DOHH2 (cell line): ENCODE results near the gene PHC3.
"Not testable (repeated sequence)": the region's sequence is repeated elsewhere in the genome, so short reads cannot be mapped to it uniquely, and the experiment has no call there.

ENCODE experiments used
- H3F3A ChIP-seq: fragments of 200-600 bp; sonication (generic), shearing (Covaris generic); 2 replicates; pipeline ENCODE4 v1.6.0; 2016; ENCODE audit warnings: antibody characterized with exemption, mild to moderate bottlenecking; ENCODE audit not compliant: control insufficient read depth, insufficient read depth
- H3K27ac ChIP-seq: fragments of 200-600 bp; sonication (generic); 2 replicates; pipeline ENCODE4 v1.5.1; 2014; ENCODE audit warnings: low read depth, mild to moderate bottlenecking, low read length, moderate library complexity
- H3K27me3 ChIP-seq: fragments of 200-600 bp; sonication (generic); 2 replicates; pipeline ENCODE4 v1.6.1; 2014; ENCODE audit warnings: mild to moderate bottlenecking, low read length, mixed read lengths; ENCODE audit not compliant: control insufficient read depth
- H3K36me3 ChIP-seq: fragments of 200-600 bp; sonication (generic); 2 replicates; pipeline ENCODE4 v1.6.1; 2014; ENCODE audit warnings: mild to moderate bottlenecking, low read length, moderate library complexity, mixed read lengths; ENCODE audit not compliant: control insufficient read depth
- H3K4me1 ChIP-seq: fragments of 200-600 bp; sonication (generic); 2 replicates; pipeline ENCODE4 v1.6.1; 2014; ENCODE audit warnings: mild to moderate bottlenecking, low read length, mixed read lengths; ENCODE audit not compliant: control insufficient read depth
- H3K4me2 ChIP-seq: fragments of 200-600 bp; sonication (generic); 2 replicates; pipeline ENCODE4 v1.6.0; 2014; ENCODE audit warnings: mild to moderate bottlenecking, low read length, moderate library complexity
- H3K4me3 ChIP-seq: fragments of 200-600 bp; sonication (generic); 2 replicates; pipeline ENCODE4 v1.5.1; 2014; ENCODE audit warnings: mild to moderate bottlenecking, low read length, mixed read lengths
- H3K79me2 ChIP-seq: fragments of 200-600 bp; sonication (generic); 2 replicates; pipeline ENCODE4 v1.6.1; 2014; ENCODE audit warnings: mild to moderate bottlenecking, low read length, mixed read lengths; ENCODE audit not compliant: control insufficient read depth
- H3K9me2 ChIP-seq: fragments of 200-600 bp; sonication (generic); replicated peaks from 2 replicates; pipeline ENCODE4 v1.6.1; 2014; ENCODE audit warnings: mild to moderate bottlenecking, low read length, mixed read lengths; ENCODE audit not compliant: control insufficient read depth
- H3K9me3 ChIP-seq: fragments of 200-600 bp; sonication (generic); 2 replicates; pipeline ENCODE4 v1.6.1; 2014; ENCODE audit warnings: antibody characterized with exemption, low read length, mixed read lengths; ENCODE audit not compliant: control insufficient read depth, insufficient read depth
- H4K20me1 ChIP-seq: fragments of 200-600 bp; sonication (generic); 2 replicates; pipeline ENCODE4 v1.6.0; 2014; ENCODE audit warnings: low read depth, mild to moderate bottlenecking, antibody characterized with exemption, low read length, moderate library complexity; ENCODE audit not compliant: control insufficient read depth, insufficient read depth
- EZH2phosphoT487 ChIP-seq: fragments of 200-600 bp; sonication (generic); IDR thresholded peaks from 2 replicates; pipeline ENCODE4 v1.6.1; 2017; ENCODE audit warnings: borderline replicate concordance, mild to moderate bottlenecking, antibody characterized with exemption, low read length, moderate library complexity, mixed read lengths
- TF ChIP-seq, protein P1 (sequence below): fragments of 200-600 bp; sonication (generic); IDR thresholded peaks from one replicate; pipeline ENCODE4 v1.5.1; 2014; ENCODE audit warnings: antibody characterized with exemption, mild to moderate bottlenecking, low read depth, low read length; ENCODE audit not compliant: poor library complexity, severe bottlenecking

The PHC3 gene

DNA sequence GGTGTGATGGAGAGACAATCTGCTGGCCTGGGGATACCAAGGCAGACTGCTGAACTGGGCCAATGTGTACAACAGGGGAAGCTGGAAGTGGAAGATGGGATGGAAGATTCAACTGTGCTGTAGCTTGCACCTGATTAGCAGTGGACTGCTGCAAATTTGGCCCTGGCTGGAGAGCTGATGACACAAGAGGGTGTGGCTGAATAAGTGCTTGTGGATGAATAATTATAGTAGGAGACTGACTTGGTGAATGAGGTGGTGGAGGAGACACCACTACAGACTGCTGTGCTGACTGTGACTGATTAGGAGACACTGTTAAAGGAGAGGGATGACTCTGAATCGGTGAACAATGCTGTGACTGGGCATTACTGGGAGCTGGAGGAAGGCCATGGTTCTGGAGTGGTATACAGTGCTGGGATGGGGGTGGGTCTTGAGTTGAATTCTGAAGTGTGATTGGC lies 52.5 kb downstream of the PHC3 start:
- no peak overlapping the region for H3K4me2 ChIP-seq
- H3K27me3 ChIP-seq = no peaks in the 10 kb centered on the region
- peaks cover 71% of the 10 kb centered on the region for H3K36me3 ChIP-seq
- peaks cover 16% of the 10 kb centered on the region for H3K4me1 ChIP-seq
- no peak overlapping the region for H3K27ac ChIP-seq
- TF ChIP-seq, protein P1, sequence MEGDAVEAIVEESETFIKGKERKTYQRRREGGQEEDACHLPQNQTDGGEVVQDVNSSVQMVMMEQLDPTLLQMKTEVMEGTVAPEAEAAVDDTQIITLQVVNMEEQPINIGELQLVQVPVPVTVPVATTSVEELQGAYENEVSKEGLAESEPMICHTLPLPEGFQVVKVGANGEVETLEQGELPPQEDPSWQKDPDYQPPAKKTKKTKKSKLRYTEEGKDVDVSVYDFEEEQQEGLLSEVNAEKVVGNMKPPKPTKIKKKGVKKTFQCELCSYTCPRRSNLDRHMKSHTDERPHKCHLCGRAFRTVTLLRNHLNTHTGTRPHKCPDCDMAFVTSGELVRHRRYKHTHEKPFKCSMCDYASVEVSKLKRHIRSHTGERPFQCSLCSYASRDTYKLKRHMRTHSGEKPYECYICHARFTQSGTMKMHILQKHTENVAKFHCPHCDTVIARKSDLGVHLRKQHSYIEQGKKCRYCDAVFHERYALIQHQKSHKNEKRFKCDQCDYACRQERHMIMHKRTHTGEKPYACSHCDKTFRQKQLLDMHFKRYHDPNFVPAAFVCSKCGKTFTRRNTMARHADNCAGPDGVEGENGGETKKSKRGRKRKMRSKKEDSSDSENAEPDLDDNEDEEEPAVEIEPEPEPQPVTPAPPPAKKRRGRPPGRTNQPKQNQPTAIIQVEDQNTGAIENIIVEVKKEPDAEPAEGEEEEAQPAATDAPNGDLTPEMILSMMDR = no peak
- no peak for TF ChIP-seq EZH2phosphoT487
- H3K9me2 ChIP-seq = no peaks in the 10 kb centered on the region
- H3K4me3 ChIP-seq = no peak overlapping the region
- H4K20me1 ChIP-seq = no peaks in the 10 kb centered on the region
- H3K9me3 ChIP-seq = no peaks in the 10 kb centered on the region
- no peaks in the 10 kb centered on the region; the same call in 1 of the 2 replicates for H3K79me2 ChIP-seq
- no peaks in the 10 kb centered on the region for H3F3A ChIP-seq

DNA sequence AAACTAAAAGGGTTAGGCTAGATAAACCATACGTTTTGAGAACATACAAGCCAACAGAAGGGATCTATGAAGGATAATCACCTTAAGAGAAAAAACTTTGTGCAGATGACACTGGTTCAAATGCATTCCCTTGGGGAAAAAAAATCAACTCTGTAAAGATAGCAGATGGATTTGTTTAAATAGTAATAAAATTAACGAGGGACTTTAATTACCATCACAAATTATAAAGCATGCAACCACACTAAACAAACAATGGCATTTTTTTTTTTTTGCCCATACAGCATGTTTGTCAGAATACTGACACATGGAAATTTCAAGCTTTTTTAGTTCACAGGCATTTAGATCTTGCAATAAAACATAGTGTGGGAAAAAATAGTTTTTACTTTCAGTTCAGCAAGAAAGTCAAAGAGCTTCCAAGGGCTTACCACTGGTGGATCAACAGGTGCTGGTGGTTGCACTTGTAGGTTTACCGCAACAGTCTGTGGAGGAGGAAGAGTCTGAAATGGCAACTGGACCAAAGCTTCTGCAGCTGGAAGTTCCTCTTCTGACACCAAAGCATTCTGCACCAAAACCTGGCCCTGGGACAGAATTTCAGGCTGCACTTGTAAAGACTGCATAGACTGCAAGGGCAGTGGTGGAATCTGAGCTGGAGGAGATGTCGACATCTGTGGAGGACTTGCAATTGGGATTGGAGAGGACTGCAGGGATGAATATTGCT lies 53.1 kb downstream of the PHC3 start:
- Histone ChIP-seq H3K9me2 (no peaks in the 10 kb centered on the region), H3K36me3 (peaks cover 66% of the 10 kb centered on the region), H3K9me3 (no peaks in the 10 kb centered on the region), H3K4me2 (no peak overlapping the region), H3F3A (no peaks in the 10 kb centered on the region), H3K27ac (no peak overlapping the region), H3K27me3 (no peaks in the 10 kb centered on the region), H3K4me3 (no peak overlapping the region), H3K4me1 (peaks cover 16% of the 10 kb centered on the region), H3K79me2 (no peaks in the 10 kb centered on the region; the same call in 1 of the 2 replicates), H4K20me1 (no peaks in the 10 kb centered on the region)
- TF ChIP-seq EZH2phosphoT487 = no peak
- TF ChIP-seq, protein P1 = no peak

DNA sequence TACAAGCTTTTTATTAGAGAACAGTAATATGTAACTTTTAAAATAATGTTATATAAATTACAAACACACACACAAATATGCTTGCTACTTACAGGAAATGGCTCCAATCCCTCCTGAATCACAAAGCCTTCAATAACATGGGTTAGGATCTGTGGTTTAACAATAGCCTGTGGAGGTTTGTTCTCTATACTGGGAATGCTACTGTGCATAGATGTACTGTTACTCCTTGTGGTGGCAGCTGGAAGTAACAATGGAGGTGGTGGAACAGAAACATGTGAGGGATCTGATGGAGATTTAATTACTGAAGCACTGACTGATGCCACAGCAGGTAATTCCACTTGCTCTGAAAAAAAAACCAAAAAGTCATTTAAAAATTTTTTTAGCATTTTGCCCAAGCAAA lies 64.4 kb downstream of the PHC3 start:
- no peaks in the 10 kb centered on the region for H4K20me1 ChIP-seq
- H3F3A ChIP-seq = peaks cover 8% of the 10 kb centered on the region; the same call in 1 of the 2 replicates
- H3K4me3 ChIP-seq = no peak overlapping the region
- no peaks in the 10 kb centered on the region for H3K4me1 ChIP-seq
- no peak overlapping the region for H3K4me2 ChIP-seq
- H3K79me2 ChIP-seq = no peaks in the 10 kb centered on the region
- no peak overlapping the region for H3K27ac ChIP-seq
- no peak for TF ChIP-seq EZH2phosphoT487
- TF ChIP-seq, protein P1 = no peak
- no peaks in the 10 kb centered on the region for H3K9me2 ChIP-seq
- no peaks in the 10 kb centered on the region for H3K27me3 ChIP-seq
- peaks cover 82% of the 10 kb centered on the region for H3K36me3 ChIP-seq
- H3K9me3 ChIP-seq = no peaks in the 10 kb centered on the region

DNA sequence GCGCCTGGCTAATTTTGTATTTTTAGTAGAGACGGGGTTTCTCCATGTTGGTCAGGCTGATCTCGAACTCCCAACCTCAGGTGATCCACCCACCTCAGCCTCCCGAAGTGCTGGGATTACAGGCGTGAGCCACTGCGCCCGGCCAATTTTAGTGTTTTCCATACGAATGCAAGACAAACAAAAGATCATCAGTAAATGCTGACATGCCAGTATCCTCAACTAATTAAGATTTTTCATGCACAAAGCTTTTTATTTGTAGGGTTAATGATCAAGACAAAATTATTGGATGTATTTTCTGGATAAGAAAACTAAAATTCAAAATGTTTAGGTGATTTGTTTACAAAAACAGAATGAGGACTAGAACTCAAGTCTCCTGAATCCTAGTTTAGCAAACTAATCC lies 67.4 kb downstream of the PHC3 start:
- H3K4me2 ChIP-seq, H3K9me3 ChIP-seq, H3K27ac ChIP-seq, H4K20me1 ChIP-seq, H3K4me3 ChIP-seq, H3K27me3 ChIP-seq, H3K79me2 ChIP-seq, H3K4me1 ChIP-seq, H3K9me2 ChIP-seq, H3F3A ChIP-seq: not testable (repeated sequence)
- H3K36me3 ChIP-seq = peaks cover 77% of the 10 kb centered on the region
